DMS79 (cell line): ENCODE measurements around the gene KHDRBS2.

Source experiments
- DNase-seq: peaks from one replicate; lab custom pipeline; 2025; lab: John Stamatoyannopoulos, UW

Gene KHDRBS2

GRCh38 chr6:62285612-62286469, at the start of gene KHDRBS2:
Gene KHDRBS2 (minus strand): TSS chr6:62286225.
- DNase-seq = no peak

GRCh38 chr6:62328607-62329006, 42.6 kb upstream of the KHDRBS2 start:
- no peak for DNase-seq

- DNase-seq = no peak
Observed at GRCh38 chr6:62324834-62325233, 38.8 kb upstream of the KHDRBS2 start.

GRCh38 chr6:62323818-62324431, 37.9 kb upstream of the KHDRBS2 start:
- DNase-seq = no peak

GRCh38 chr6:62298745-62299392, 12.8 kb upstream of the KHDRBS2 start:
- no peak for DNase-seq

- no peak for DNase-seq
Observed at GRCh38 chr6:62296541-62296940, 10.5 kb upstream of the KHDRBS2 start.

- DNase-seq = no peak
Observed at GRCh38 chr6:62288974-62289373, 2.9 kb upstream of the KHDRBS2 start.

GRCh38 chr6:62288562-62288961, 2.5 kb upstream of the KHDRBS2 start:
- no peak for DNase-seq

GRCh38 chr6:62286470-62286843, 432 bp upstream of the KHDRBS2 start:
- no peak for DNase-seq

- DNase-seq = no peak
Observed at GRCh38 chr6:62284725-62285124, 1.3 kb downstream of the KHDRBS2 start.

- DNase-seq = no peak
Observed at GRCh38 chr6:62283796-62284411, 2.1 kb downstream of the KHDRBS2 start.

GRCh38 chr6:62283365-62283764, 2.7 kb downstream of the KHDRBS2 start:
- DNase-seq = no peak

- no peak for DNase-seq
Observed at GRCh38 chr6:62280099-62280498, 5.9 kb downstream of the KHDRBS2 start.

GRCh38 chr6:62272114-62272513, 13.9 kb downstream of the KHDRBS2 start:
- no peak for DNase-seq

- DNase-seq = no peak
Observed at GRCh38 chr6:62265906-62266525, 20.0 kb downstream of the KHDRBS2 start.

- no peak for DNase-seq
Observed at GRCh38 chr6:62262283-62262682, 23.7 kb downstream of the KHDRBS2 start.

GRCh38 chr6:62246087-62246486, 39.9 kb downstream of the KHDRBS2 start:
- DNase-seq = no peak

GRCh38 chr6:62236784-62237183, 49.2 kb downstream of the KHDRBS2 start:
- no peak for DNase-seq

- DNase-seq = no peak
Observed at GRCh38 chr6:62229231-62229630, 56.8 kb downstream of the KHDRBS2 start.

- no peak for DNase-seq
Observed at GRCh38 chr6:62217866-62218265, 68.2 kb downstream of the KHDRBS2 start.

GRCh38 chr6:62202078-62202477, 83.9 kb downstream of the KHDRBS2 start:
- DNase-seq = no peak

GRCh38 chr6:62192593-62192992, 93.4 kb downstream of the KHDRBS2 start:
- no peak for DNase-seq
